Stimulated activated naive B cell treated with anti-CD40 and anti-IgM and Interleukin-4, amounts not matched to agents 10 μg/mL and 1 μg/mL and 100 μg/mL, for 72 hours (primary cell): ENCODE measurements around the gene C6orf136.

Source experiments
- ATAC-seq, 2 donors: fragments of 150-1000 bp; cut with Tn5 transposase; replicated peaks; 2 replicates each; pipeline ENCODE4 v1.10.0; 2021; ENCODE audit warnings: moderate library complexity in 1 of 2
- DNase-seq: peaks from one replicate; pipeline ENCODE4 v3.0.0; 2021
- H3K27ac Mint-ChIP-seq: one replicate; pipeline ENCODE4 v1.8.0; 2022; ENCODE audit warnings: mild to moderate bottlenecking, mixed read lengths
- H3K27me3 Mint-ChIP-seq, 2 donors: one replicate each; pipeline ENCODE4 v1.8.0; 2022; ENCODE audit warnings: mixed read lengths in 2 of 2
- H3K36me3 Mint-ChIP-seq, 2 donors: one replicate each; pipeline ENCODE4 v1.8.0; 2022; ENCODE audit warnings: mixed read lengths in 2 of 2, mild to moderate bottlenecking in 1 of 2
- H3K4me1 Mint-ChIP-seq, 2 donors: one replicate each; pipeline ENCODE4 v1.8.0; 2022; ENCODE audit warnings: mixed read lengths in 2 of 2, mild to moderate bottlenecking in 1 of 2
- H3K4me3 Mint-ChIP-seq, 2 donors: one replicate each; pipeline ENCODE4 v1.8.0; 2022; ENCODE audit warnings: mild to moderate bottlenecking in 2 of 2, mixed read lengths in 2 of 2, moderate library complexity in 1 of 2
- H3K9me3 Mint-ChIP-seq, 2 donors: one replicate each; pipeline ENCODE4 v1.8.0; 2022; ENCODE audit warnings: mixed read lengths in 2 of 2, mild to moderate bottlenecking in 1 of 2

The C6orf136 gene

GRCh38 chr6:30690403-30691207, 43.7 kb downstream of the C6orf136 start, which contains the start of gene NRM:
Gene NRM (minus strand): TSS chr6:30690984. CDS start chr6:30690974, 10 bp downstream.
- Mint-ChIP-seq H3K9me3 (no peaks in the 10 kb centered on the region), H3K27me3 (no peaks in the 10 kb centered on the region), H3K27ac (peak within 1 kb of the TSS; percentile 92), H3K4me3 (peak within 1 kb of the TSS; percentile 95 to 99), H3K4me1 (peaks cover 34 to 42% of the 10 kb centered on the region in 2 donors), H3K36me3 (peaks cover 13 to 22% of the 10 kb centered on the region in 2 donors)
- ATAC-seq (peak; percentile 20 to 28), DNase-seq (peak; percentile 54)

- Mint-ChIP-seq H3K27me3 (no peaks in the 10 kb centered on the region), H3K4me3 (peak overlapping the region; percentile 95 to 99), H3K27ac (no peak overlapping the region), H3K4me1 (peaks cover 34 to 35% of the 10 kb centered on the region in 2 donors), H3K36me3 (peaks cover 6 to 15% of the 10 kb centered on the region in 2 donors), H3K9me3 (no peaks in the 10 kb centered on the region)
- DNase-seq, result no peak
- ATAC-seq, result no peak
These were observed 44.4 kb downstream of the C6orf136 start for GRCh38 chr6:30691208-30691847.

GRCh38 chr6:30696432-30696831, 49.5 kb downstream of the C6orf136 start:
- no peaks in the 10 kb centered on the region for H3K27me3 Mint-ChIP-seq
- ATAC-seq, result no peak
- no peak overlapping the region for H3K27ac Mint-ChIP-seq
- peaks cover 0 to 6% of the 10 kb centered on the region in 2 donors for H3K4me1 Mint-ChIP-seq
- no peak for DNase-seq
- H3K4me3 Mint-ChIP-seq, result no peak overlapping the region
- no peaks in the 10 kb centered on the region for H3K9me3 Mint-ChIP-seq
- peaks cover 6 to 15% of the 10 kb centered on the region in 2 donors for H3K36me3 Mint-ChIP-seq

GRCh38 chr6:30700340-30700739, 53.4 kb downstream of the C6orf136 start:
- Mint-ChIP-seq H3K27ac (no peak overlapping the region), H3K36me3 (peaks cover 37 to 48% of the 10 kb centered on the region in 2 donors), H3K4me3 (no peak overlapping the region), H3K27me3 (no peaks in the 10 kb centered on the region), H3K9me3 (no peaks in the 10 kb centered on the region), H3K4me1 (peaks cover 5 to 8% of the 10 kb centered on the region in 2 donors)
- DNase-seq, result no peak
- ATAC-seq, result no peak
